ENCODE measurements around the gene RBCK1.
"Not testable (repeated sequence)": the region's sequence is repeated elsewhere in the genome, so short reads cannot be mapped to it uniquely, and the experiment has no call there.

The RBCK1 gene

DNA sequence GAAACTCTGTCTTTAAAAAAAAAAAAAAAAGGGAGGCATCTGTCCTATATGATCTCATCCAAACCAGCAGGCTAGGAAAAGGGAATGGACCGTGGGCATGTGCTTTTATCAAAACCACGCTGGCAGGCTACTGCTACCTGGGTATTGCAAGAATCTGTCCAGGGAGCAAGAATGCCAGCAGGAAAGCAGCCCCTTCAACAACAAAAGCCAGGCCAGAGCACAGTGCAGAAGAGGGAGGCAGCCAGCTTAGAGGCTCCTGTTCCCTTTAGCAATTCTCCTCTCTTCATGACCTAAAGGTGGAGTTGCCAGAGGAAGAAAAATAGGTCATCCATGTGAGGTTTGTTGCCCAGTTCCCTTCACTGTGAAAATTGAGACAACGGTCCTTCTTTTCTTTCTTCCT lies 36.0 kb downstream of the RBCK1 start:
- TF ChIP-seq ZFX (IDR thresholded peaks at IDR 0.05), result no peak
- H3K27ac ChIP-seq, result no peak overlapping the region

DNA sequence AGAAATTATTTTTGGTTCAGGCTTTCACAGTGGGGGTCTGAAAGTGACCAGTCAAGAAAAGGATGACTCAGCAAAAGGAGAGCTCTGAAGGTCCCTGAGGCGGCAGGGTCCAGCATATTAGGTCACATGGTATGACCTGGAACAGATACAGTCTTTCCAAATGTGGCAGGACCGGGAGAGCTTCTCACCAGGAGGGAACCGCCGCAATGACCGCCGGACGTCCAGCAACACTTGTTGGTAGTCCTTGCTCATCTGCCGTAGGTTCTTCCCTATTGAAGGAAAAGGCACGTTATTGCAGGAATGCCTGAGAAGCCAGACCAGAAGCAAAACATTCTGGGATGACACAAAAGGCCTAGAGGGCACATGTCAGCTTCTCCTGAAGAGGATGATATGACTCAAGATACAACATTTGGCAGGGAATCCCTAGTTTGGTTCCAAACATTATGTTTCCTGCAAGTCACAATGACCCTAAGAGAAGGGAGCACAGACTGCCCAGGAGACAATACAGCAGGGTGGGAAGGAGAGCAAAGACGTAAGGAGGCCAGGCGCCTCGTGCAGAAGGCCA lies 36.8 kb downstream of the RBCK1 start:
- peak overlapping the region; percentile 40 for H3K27ac ChIP-seq

DNA sequence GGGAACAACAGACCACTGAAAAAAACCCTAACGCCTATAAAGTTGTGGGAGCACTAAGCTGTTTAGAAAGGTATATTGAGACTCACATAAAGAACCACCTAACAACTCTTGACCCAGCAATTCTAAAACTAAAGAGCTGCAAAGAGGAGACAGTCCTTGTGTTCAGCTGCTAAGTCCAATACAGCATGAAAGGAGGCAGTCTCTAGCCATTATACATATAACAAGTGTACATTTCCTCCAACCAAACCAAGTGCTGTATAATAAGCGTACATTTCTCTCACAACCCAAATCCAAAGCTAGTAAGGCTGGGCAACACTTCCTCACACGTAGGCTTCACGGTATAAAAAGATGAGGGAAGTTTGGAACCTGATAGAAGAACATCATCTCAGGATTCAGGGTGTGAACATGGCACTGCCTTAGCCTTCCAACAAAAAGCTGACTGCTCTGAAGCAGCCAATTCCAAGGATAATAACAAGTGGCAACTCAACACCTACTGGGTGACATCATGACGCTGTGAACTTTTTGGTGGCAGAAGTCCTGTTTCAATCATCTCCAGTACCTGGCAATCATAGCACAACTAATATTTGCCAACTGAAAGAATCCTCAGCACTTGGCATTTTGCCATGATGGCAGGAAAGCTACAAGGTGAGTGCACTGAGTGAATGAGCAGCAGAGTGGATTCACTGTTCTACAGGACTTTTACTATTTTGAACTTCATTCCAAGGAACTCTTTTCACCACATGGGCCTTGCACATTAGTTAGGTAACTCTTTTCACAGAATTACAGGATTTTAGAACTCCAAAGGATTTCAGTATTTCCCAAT lies 37.6 kb downstream of the RBCK1 start:
- TF ChIP-seq, protein P1, sequence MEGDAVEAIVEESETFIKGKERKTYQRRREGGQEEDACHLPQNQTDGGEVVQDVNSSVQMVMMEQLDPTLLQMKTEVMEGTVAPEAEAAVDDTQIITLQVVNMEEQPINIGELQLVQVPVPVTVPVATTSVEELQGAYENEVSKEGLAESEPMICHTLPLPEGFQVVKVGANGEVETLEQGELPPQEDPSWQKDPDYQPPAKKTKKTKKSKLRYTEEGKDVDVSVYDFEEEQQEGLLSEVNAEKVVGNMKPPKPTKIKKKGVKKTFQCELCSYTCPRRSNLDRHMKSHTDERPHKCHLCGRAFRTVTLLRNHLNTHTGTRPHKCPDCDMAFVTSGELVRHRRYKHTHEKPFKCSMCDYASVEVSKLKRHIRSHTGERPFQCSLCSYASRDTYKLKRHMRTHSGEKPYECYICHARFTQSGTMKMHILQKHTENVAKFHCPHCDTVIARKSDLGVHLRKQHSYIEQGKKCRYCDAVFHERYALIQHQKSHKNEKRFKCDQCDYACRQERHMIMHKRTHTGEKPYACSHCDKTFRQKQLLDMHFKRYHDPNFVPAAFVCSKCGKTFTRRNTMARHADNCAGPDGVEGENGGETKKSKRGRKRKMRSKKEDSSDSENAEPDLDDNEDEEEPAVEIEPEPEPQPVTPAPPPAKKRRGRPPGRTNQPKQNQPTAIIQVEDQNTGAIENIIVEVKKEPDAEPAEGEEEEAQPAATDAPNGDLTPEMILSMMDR (conservative IDR thresholded peaks at IDR 0.05), result no peak
- H3K27ac ChIP-seq, result peak overlapping the region; percentile 40; the same call in 1 of the 2 replicates

More for the DNA sequence above, 36.8 kb downstream of the RBCK1 start:
- no peak for TF ChIP-seq ZFX (IDR thresholded peaks at IDR 0.05)
- TF ChIP-seq, protein P1 (conservative IDR thresholded peaks at IDR 0.05), result no peak

DNA sequence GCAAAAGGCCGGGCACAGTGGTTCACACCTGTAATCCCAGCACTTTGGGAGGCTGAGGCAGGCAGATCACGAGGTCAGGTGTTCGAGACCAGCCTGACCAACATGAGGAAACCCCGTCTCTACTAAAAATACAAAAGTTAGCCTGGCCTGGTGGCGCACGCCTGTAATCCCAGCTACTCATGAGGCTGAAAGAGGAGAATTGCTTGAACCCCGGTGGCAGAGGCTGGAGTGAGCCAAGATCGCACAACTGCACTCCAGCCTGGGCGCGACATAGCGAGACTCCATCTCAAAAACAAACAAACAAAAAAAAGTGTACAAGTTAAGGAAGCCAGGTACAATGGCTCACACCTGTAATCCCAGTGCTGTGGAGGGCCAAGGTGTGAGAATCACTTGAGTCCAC lies 43.9 kb downstream of the RBCK1 start:
- H3K27ac ChIP-seq, result not testable (repeated sequence)

GRCh38 chr20:454951-455350 lies 46.9 kb downstream of the RBCK1 start:
- peak overlapping the region; percentile 69 for H3K27ac ChIP-seq
- no peak for TF ChIP-seq ZFX (IDR thresholded peaks at IDR 0.05)
- TF ChIP-seq, protein P1 (conservative IDR thresholded peaks at IDR 0.05), result no peak

GRCh38 chr20:458776-459175 lies 50.7 kb downstream of the RBCK1 start:
- TF ChIP-seq ZFX (IDR thresholded peaks at IDR 0.05), result no peak
- TF ChIP-seq, protein P1 (conservative IDR thresholded peaks at IDR 0.05), result no peak
- no peak overlapping the region for H3K27ac ChIP-seq

DNA sequence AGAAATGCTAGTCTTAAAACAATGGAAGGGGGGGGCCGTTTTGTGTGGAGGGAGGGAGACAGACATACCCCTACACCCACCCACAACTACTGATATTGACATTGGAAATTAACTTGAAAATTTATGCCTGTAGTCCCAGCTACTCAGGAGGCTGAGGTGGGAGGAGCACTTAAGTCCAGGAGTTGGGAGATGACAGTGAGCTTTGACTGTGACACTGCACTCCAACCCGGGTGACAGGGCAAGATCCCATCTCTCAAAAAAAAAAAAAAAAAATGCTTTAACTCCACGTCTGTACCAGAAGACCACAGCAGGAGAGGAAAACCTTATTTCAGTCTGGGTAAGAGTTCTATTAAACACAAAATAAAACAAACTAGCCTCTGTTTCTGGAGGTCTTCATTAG lies 52.1 kb downstream of the RBCK1 start:
- TF ChIP-seq ZFX (IDR thresholded peaks at IDR 0.05), result no peak
- TF ChIP-seq, protein P1 (conservative IDR thresholded peaks at IDR 0.05), result no peak
- no peak overlapping the region for H3K27ac ChIP-seq

DNA sequence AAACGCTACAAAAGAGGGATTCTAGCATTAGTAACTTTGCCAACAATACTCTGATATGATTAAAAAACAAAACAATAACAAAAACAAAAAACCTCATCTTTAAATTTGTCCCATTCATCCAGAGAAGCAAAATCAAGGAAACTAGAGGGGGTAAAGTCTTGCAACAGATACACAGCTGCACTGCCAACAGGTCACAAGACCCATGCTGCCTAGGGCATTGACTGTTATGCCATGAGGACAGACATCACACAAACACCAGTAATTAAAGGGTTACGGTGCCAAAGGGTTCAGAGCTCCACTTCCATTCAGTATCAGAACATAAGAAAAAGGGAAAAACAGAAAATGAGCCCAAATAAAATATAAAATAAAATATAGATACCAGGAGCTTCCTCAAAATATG lies 52.6 kb downstream of the RBCK1 start:
- no peak for TF ChIP-seq ZFX (IDR thresholded peaks at IDR 0.05)
- TF ChIP-seq, protein P1 (conservative IDR thresholded peaks at IDR 0.05), result no peak
- H3K27ac ChIP-seq, result no peak overlapping the region
